HS-27A (cell line): ENCODE results near the gene IL17D.
"Not testable (repeated sequence)": the region's sequence is repeated elsewhere in the genome, so short reads cannot be mapped to it uniquely, and the experiment has no call there.

Source experiments
- DNase-seq: peaks from one replicate; pipeline ENCODE4 v3.0.0-alpha.2; 2012; ENCODE audit warnings: low read depth, missing footprints

Gene IL17D

DNA sequence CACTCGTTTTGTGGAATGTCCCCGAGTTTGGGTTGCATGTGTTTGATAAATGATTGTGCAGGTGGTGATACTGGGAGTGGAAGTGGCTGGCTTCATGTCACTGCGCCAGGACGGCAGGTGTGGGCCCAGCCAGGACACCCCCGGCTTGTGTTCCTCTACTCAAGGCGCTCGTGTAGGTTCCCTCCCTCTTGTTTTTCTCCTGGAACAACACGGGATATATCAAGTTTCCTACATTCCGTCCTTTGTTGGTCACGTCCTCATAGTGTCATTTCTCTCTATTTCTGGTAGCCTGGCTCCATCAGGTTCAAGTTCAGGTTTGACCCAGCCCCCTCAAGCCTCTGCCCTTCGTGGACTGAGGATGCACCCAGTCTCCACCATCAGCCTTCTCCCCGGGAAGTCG, 16.3 kb downstream of the IL17D start:
- DNase-seq, result no peak

DNA sequence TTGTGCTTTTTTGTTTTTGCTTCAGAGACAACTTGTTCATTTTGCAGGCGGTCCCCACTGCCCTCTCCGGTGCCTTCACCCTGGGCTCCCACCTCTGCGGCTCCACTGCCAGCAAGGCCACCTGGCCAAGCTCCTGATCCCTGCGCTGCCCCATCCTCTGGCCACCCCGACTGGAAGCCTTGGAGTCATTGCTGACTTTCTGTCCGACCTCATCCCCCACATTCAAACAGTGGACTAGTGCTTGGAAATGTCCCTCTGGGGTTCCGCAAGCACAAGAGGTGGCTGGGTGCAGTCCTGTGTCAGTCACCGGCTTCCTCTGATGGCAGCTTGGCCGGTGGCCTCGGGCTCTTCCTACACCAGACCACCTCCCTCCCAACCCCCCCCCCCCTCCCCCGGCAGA, 17.0 kb downstream of the IL17D start:
- no peak for DNase-seq

DNA sequence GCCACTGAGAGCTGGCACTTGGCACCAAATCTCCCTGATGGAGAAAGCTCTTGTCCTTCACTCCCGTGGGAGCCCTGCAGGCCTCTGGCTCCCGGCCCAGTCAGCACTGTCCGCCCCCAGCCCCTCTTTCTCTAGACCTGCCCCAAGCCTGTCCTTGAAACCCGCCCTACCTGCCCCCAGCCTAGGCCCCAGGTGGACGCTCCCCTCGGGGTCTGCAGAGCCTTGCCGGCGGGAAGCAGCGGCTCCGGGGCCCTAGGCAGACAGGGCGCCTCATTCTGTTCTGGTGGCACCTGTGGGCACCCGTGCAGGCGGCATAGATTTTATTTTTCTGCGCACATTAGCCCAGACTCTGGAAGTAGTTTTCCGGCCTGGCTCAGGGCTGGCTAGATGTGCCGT, 17.6 kb downstream of the IL17D start:
- DNase-seq, result no peak

DNA sequence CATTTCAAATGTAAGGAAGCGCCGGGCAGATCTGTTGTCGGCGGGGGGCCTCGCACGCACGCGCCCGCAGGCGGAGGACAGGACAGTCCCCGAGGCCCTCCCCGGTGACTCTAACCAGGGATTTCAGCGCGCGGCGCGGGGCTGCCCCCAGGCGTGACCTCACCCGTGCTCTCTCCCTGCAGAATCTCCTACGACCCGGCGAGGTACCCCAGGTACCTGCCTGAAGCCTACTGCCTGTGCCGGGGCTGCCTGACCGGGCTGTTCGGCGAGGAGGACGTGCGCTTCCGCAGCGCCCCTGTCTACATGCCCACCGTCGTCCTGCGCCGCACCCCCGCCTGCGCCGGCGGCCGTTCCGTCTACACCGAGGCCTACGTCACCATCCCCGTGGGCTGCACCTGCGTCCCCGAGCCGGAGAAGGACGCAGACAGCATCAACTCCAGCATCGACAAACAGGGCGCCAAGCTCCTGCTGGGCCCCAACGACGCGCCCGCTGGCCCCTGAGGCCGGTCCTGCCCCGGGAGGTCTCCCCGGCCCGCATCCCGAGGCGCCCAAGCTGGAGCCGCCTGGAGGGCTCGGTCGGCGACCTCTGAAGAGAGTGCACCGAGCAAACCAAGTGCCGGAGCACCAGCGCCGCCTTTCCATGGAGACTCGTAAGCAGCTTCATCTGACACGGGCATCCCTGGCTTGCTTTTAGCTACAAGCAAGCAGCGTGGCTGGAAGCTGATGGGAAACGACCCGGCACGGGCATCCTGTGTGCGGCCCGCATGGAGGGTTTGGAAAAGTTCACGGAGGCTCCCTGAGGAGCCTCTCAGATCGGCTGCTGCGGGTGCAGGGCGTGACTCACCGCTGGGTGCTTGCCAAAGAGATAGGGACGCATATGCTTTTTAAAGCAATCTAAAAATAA, 18.2 kb downstream of the IL17D start:
- no peak for DNase-seq

DNA sequence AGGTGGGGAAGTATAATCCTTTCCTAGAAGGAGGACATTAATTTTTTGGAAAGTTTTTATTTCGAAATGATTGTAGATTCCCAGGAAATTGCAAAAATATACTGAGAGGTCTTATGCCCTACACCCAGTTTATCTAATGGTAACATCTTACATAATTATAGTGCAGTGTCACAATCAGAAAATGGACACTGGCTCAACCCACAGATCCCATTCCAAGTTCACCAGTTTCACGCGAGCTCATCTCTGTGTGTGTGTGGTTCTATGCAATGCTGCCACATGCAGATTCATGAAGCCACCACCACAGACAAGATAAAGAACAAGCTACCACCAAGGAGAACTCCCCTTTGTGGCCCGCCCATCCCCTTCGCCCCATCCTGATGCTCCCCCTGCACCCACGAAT, 24.4 kb downstream of the IL17D start:
- no peak for DNase-seq

DNA sequence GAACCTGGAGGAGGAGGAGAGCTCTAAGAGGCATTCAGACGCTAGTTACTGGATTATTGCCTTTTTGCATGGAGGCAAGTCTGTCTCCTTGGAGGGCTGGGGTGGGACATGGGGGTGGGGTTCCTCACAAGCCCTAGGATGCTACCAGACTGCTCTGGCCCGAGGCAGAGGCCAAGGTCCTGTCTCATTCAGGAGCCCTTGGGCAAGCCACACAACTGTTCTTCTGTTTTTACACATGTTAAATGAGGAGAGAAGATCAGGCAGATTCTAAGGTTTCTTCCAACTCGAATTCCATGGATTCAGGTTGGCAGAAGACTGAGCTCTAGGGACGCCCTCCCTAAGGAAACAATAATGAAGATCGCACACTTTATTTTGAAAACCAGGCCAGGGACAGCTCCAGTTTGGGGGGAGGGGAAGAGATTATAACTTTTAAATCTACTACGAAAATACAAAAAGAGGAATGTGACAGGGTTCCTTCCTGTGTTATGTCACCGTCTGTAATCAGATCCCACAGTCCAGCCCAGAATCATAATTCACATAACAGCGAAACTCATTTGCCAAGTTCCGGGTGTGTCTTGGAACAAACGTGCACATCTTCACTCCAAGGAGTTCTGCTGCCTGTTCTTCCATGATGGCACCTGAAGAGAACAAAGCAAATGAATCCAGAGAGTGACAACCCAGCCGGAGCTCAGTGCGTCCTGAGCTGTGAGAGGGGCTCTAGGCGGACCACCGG, 25.2 kb downstream of the IL17D start:
- no peak for DNase-seq

DNA sequence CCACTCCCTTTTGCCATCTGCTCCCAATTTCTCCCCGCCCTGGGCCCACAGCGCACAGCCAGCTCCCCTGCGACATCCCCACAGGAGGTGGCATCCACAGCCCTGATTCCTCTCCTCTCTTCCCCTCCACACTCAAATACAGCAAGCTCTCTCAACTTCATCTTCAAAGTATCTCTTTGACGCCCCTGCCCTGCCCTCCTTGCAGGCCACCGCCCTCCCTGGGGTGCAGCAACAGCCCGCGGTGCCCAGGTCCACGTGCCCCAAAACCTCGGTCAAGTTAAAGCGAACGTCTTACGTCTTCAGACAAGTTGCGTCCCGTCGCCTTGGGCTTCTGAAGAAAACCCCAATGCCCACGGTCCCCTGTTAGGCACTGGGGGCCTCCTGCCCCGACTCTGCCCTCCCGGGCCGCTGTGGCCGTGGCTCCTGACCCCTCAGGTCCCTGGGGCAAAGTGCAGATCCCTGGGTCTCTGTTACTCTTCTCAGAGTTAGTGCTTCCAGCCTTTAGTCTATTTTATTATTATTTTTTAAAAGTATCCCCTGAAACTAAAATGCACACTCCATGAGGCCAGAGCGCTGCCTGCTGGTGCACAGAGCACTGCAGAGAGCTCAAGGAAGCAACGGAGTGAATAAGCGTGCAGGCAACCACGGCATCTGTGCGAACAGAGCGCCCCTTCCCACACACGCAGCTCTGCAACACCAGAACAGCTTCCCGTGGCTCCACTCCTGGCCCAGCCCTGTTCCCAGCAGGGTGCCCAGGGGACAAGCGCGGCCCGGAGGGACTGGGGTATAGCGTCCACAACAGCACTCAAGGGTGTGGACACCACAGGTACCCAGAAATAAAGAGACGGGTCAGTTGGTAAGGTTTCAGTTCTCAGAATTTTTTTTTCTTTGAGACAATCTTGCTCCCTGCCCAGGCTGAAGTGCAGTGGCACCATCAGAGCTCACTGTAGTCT, 26.4 kb downstream of the IL17D start:
- DNase-seq, result no peak

DNA sequence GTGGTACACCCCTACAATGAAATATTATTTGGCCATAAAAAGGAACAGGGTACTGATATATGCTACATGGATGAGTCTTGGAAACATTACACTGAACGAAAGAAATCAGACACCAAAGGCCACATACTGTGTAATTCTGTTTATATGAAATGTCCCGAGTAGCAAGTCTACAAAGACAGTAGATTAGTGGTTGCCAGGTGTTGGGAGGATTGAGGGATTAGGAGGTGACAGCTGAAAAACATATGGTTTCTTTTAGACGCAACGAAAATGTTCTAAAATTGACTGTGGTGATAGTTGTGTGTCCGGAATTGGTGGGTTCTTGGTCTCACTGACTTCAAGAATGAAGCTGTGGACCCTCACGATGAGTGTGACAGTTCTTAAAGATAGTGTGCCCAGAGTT, 35.1 kb downstream of the IL17D start:
- DNase-seq, result no peak

DNA sequence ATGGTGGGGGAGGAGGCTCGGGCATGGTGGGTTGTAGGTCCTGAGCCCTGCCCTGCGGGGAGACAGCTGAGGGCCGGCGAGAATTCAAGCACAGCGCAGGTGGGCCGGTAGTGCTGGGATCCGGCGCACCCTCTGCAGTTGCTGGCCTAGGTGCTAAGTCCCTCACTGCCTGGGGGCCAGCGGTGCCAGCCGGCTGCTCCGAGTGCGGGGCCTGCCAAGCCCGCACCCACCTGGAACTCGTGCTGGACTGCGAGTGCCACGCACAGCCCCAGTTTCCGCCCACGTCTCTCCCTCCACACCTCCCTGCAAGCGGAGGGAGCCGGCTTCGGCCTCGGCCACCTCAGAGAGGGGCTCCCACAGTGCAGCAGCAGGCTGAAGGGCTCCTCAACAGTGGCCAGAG, 36.5 kb downstream of the IL17D start:
- DNase-seq, result no peak

DNA sequence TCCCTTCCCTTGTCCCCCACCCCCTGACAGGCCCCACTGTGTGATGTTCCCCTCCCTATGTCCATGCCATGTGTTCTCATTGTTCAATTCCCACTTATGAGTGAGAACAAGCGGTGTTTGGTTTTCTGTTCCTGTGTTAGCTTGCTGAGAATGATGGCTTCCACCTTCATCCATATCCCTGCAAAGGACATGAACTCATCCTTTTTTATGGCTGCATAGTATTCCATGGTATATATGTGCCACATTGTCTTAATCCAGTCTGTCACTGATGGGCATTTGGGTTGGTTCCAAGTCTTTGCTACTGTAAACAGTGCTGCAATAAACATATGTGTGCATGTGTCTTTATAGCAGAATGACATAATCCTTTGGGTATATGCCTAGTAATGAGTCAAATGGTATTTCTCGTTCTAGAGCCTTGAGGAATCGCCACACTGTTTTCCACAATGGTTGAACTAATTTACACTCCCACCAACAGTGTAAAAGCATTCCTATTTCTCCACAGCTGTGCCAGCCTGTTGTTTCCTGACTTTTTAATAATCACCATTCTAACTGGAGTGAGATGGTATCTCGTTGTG, 40.4 kb downstream of the IL17D start:
- not testable (repeated sequence) for DNase-seq

DNA sequence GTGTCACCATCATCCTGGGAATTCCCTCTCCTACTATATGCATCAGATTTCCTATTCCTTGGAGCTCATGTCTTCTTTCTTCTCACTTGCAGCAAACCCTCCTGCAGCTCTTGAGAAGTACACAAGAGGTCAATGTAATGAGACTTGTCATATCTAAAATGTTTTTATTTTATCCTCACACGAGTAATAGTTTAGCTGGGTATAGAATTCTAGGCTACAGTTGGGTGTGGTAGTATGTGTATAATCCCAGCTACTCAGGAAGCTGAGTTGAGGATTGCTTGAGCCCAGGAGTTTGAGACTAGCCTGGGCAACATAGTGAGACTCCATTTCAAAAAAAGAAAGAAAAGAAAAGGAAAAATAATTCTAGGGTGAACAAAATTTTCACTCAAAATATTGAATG, 45.9 kb downstream of the IL17D start:
- no peak for DNase-seq

DNA sequence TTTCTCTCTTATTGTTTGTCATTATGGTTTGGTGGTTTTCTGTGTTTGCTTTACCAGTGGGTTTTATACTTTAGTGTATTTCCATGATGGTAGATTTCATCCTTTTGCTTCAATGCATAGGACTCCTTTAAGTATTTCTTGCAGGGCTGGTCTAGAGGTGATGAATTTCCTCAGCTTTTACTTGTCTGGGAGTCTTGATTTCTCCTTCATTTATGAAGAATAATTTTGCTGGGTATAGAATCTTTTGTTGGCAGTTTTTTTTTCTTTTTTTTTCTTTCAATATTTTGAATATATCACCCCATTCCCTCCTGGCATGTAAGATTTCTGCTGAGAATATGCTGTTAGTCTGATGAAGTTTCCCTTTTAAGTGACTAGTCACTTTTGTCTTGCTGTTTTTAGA, 50.5 kb downstream of the IL17D start:
- no peak for DNase-seq

DNA sequence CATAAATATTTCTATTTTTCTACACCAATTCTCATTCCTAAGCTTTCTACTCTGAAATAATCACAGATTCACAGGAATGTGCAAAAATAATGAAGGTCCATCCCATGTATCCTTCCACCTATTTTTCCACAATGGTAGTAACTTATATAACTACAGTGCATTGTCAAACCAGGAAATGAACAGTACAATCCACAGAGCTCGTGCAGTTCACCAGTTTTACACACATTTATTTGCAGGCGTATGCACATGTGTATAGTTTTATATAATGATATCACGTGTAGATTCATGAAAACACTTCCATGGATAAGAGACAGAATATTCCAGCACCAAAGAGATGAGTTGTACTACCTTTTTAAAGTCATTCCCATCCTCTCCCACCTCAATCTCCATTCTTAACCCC, 57.4 kb downstream of the IL17D start:
- no peak for DNase-seq

DNA sequence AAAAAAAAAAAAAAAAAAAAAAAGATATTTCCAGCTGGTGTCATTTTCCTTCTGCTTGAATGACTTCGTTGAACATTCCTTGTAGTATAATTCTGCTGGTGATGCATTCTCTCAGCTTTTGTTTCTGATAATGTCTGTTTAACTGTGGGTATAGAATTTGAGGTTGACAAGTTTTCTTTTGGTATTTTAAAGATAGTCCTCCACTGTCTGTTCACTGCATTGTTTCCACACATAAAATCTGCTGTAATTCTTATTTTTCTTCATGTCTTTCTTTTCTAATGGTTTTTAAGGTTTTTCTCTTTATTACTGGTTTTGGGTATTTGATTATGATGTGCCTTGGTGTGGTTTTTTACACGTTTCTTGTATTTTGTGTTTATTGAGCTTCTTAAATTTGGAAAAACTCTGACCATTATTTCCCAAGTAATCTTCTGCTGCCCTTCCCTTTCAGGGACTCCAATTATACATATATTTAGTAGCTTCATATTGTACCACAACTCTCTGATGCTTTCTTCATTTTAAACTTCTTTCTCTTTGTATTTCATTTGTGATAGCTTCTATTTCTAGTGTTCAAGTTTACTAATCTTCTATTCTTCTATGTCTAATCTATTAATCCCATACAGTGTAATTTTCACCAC, 63.9 kb downstream of the IL17D start:
- no peak for DNase-seq

DNA sequence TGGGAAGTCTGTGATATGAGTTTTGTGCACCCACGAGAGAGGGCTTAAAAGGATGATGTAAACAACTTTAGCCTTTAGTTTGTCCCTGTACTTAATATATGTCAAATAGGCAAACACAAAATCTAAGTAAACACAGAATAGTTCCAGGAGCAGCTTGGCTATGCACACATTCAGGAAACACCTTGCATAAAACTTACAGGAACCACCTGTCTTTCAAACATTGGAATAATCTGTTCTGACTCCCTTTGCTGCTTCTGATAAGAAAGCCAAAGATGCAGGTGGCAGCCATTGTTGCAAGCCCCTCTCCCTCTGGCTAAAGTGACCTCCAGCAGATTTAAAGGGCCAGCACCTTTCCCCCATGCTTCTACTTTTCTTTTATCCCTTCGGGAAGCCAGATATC, 65.6 kb downstream of the IL17D start:
- DNase-seq, result no peak

DNA sequence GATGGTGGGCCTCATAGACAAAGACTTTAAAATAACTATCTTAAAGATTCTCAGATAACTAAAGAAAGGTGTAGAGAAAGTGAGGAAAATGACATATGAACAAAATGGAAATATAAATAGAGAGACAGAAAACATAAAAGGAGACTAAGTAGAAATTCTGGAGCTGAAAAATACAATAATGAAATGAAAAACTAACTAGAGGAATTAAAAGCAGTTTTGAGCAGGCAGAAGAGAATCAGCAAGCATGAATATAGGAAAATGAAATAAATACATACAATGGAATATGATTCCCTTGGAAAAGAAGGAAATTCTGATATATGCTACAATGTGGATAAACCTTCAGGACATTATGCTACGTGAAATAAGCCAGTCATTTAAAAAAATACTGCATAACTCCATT, 66.3 kb downstream of the IL17D start:
- DNase-seq, result no peak
